ENCODE data around the gene GSTA4.
A peak's percentile ranks its signal among the peaks of the same experiment; 100 is the strongest.

The GSTA4 gene

GRCh38 chr6:53044071-53044470 lies 49.0 kb upstream of the GSTA4 start:
- Histone ChIP-seq H3K4me3 (ENCODE audit: low read depth, low read length) (no peak overlapping the region), H3K36me3 (ENCODE audit: control insufficient read depth in 2 of 2, insufficient read depth in 1 of 2, low read length in 2 of 2) (peaks cover 4 to 26% of the 10 kb centered on the region in 2 experiments; a peak in 2 of 3 replicates), H3K9me3 (ENCODE audit: control insufficient read depth, insufficient read depth, low read depth, low read length) (no peaks in the 10 kb centered on the region), H3K27ac (ENCODE audit: extremely low read depth, low read depth, low read length) (no peak overlapping the region), H3K4me1 (ENCODE audit: control insufficient read depth, insufficient read depth, low read length) (peaks cover 2% of the 10 kb centered on the region; the same call in 1 of the 2 replicates)
- ChIA-PET CTCF (interaction anchor here (0.7 kb wide), 1 partner anchor 21 kb away, joined by 3 read pairs; the partner anchor contains the start of gene FBXO9), POLR2A (interaction anchor here (1.1 kb wide), 1 partner anchor 49 kb away, joined by 5 read pairs; the partner anchor contains the start of gene GSTA4)
- TF ChIP-seq YY1 (tag by site-specific recombination; IDR thresholded peaks at IDR 0.05) (no peak), ZBTB17 (tag by site-specific recombination; IDR thresholded peaks at IDR 0.05) (peak; percentile 35; the same call in 1 of the 2 replicates), ZIC2 (tag by site-specific recombination; IDR thresholded peaks at IDR 0.05) (peak; percentile 97), ZNF600 (tag by site-specific recombination; IDR thresholded peaks at IDR 0.05) (0 out of 2 replicates have a peak, but pooled peaks have one; percentile 20), ZNF629 (tag by site-specific recombination; IDR thresholded peaks at IDR 0.05) (no peak), OSR2 (tag by site-specific recombination; IDR thresholded peaks at IDR 0.05) (peak; percentile 68), KLF8 (tag by site-specific recombination; IDR thresholded peaks at IDR 0.05) (no peak), ZNF660 (tag by site-specific recombination; IDR thresholded peaks at IDR 0.05) (0 out of 2 replicates have a peak, but pooled peaks have one; percentile 23), ZSCAN30 (tag by site-specific recombination; IDR thresholded peaks at IDR 0.05) (no peak)

- Histone ChIP-seq H3K4me1 (ENCODE audit: control insufficient read depth, insufficient read depth, low read length) (peaks cover 2% of the 10 kb centered on the region; the same call in 1 of the 2 replicates), H3K27ac (ENCODE audit: extremely low read depth, low read depth, low read length) (no peak overlapping the region), H3K4me3 (ENCODE audit: low read depth, low read length) (no peak overlapping the region), H3K9me3 (ENCODE audit: control insufficient read depth, insufficient read depth, low read depth, low read length) (no peaks in the 10 kb centered on the region), H3K36me3 (ENCODE audit: control insufficient read depth in 2 of 2, insufficient read depth in 1 of 2, low read length in 2 of 2) (peaks cover 4 to 27% of the 10 kb centered on the region in 2 experiments; a peak in 2 of 3 replicates)
- CTCF ChIA-PET: interaction anchor here (0.6 to 0.7 kb wide), 2 partner anchors 22 to 636 kb away, joined by 3 to 4 read pairs; partner anchors contain the start of gene FBXO9
- TF ChIP-seq ZNF433 (tag by site-specific recombination; IDR thresholded peaks at IDR 0.05; ENCODE audit: low read depth): no peak
- TF ChIP-seq ZNF140 (tag by site-specific recombination; IDR thresholded peaks at IDR 0.05): no peak
- TF ChIP-seq ZSCAN30 (tag by site-specific recombination; IDR thresholded peaks at IDR 0.05): no peak
- TF ChIP-seq ELK4 (IDR thresholded peaks at IDR 0.05; ENCODE audit: borderline replicate concordance, low read depth, low read length): no peak
- no peak for TF ChIP-seq YY2 (tag by site-specific recombination; IDR thresholded peaks at IDR 0.05)
- TF ChIP-seq ZNF664 (tag by site-specific recombination; IDR thresholded peaks at IDR 0.05): no peak
- TF ChIP-seq ZNF549 (tag by site-specific recombination; IDR thresholded peaks at IDR 0.05): no peak
- TF ChIP-seq ZBTB20 (tag by site-specific recombination; IDR thresholded peaks at IDR 0.05): no peak
- TF ChIP-seq ZBTB48 (tag by site-specific recombination; IDR thresholded peaks at IDR 0.05): no peak
- no peak for TF ChIP-seq ZNF488 (tag by site-specific recombination; IDR thresholded peaks at IDR 0.05)
- TF ChIP-seq ZBTB10 (tag by site-specific recombination; IDR thresholded peaks at IDR 0.05): no peak
- TF ChIP-seq ZNF558 (tag by site-specific recombination; IDR thresholded peaks at IDR 0.05): no peak
- no peak for TF ChIP-seq ZNF10 (tag by site-specific recombination; IDR thresholded peaks at IDR 0.05)
- TF ChIP-seq ZNF692 (tag by site-specific recombination; IDR thresholded peaks at IDR 0.05): no peak
- POLR2A ChIA-PET: interaction anchor here (1.1 to 1.4 kb wide), 3 partner anchors 10 to 48 kb away, joined by 3 to 5 read pairs (median 3); partner anchors contain the start of gene GSTA4
Measured at GRCh38 chr6:53043581-53043980, 48.5 kb upstream of the GSTA4 start.
